Activated CD8-positive, alpha-beta memory T cell treated with anti-CD3 and anti-CD28 coated beads for 48 hours (primary cell): ENCODE results near the gene TMC8.
"Not testable (repeated sequence)": the region's sequence is repeated elsewhere in the genome, so short reads cannot be mapped to it uniquely, and the experiment has no call there.

Experiments used
- DNase-seq, 3 experiments: peaks; one replicate each; pipeline ENCODE4 v3.0.0-alpha.2; 2020; ENCODE audit warnings: low read depth in 2 of 3, low spot score in 2 of 3

TMC8 gene

GRCh38 chr17:78135858-78136500, 5.4 kb downstream of the TMC8 start:
- no peak for DNase-seq

GRCh38 chr17:78137392-78138203, 7.0 kb downstream of the TMC8 start:
- no peak for DNase-seq

- DNase-seq, result no peak
Observed at GRCh38 chr17:78138204-78139060, 7.9 kb downstream of the TMC8 start.

- DNase-seq, result not testable (repeated sequence)
Observed at GRCh38 chr17:78139861-78140168, 9.2 kb downstream of the TMC8 start.

- DNase-seq, result peak; percentile 91 to 98 (median 94)
Observed at GRCh38 chr17:78140169-78141051, 9.8 kb downstream of the TMC8 start.

GRCh38 chr17:78141437-78142118, 11.0 kb downstream of the TMC8 start:
- no peak for DNase-seq

- DNase-seq, result no peak
Observed at GRCh38 chr17:78142119-78142861, 11.7 kb downstream of the TMC8 start.

GRCh38 chr17:78143214-78144146, 12.9 kb downstream of the TMC8 start:
- DNase-seq, result no peak

- no peak for DNase-seq
Observed at GRCh38 chr17:78144147-78144719, 13.7 kb downstream of the TMC8 start.

- DNase-seq, result no peak
Observed at GRCh38 chr17:78144736-78145641, 14.4 kb downstream of the TMC8 start.

GRCh38 chr17:78146471-78146869, 15.9 kb downstream of the TMC8 start:
- no peak for DNase-seq

- no peak for DNase-seq
Observed at GRCh38 chr17:78146881-78147280, 16.3 kb downstream of the TMC8 start.

- no peak for DNase-seq
Observed at GRCh38 chr17:78147315-78147998, 16.9 kb downstream of the TMC8 start.

- DNase-seq, result no peak
Observed at GRCh38 chr17:78148286-78149016, 17.9 kb downstream of the TMC8 start.

GRCh38 chr17:78151514-78152008, 21.0 kb downstream of the TMC8 start:
- DNase-seq, result no peak
